Renal cortex interstitium (tissue), 11 donors: Measurements from ENCODE around the gene APBB1IP. TPM values are rescaled to one million over a fixed set of nuclear protein-coding genes. Genes with fewer than 3 reads are reported as not detected.
"Not testable (repeated sequence)": the region's sequence is repeated elsewhere in the genome, so short reads cannot be mapped to it uniquely, and the experiment has no call there.

Source experiments
- DNase-seq, 11 donors: peaks; one replicate each; pipeline ENCODE4 v3.0.0-alpha.2; 2013; ENCODE audit warnings: low read depth in 9 of 11, low spot score in 4 of 11; ENCODE audit errors: extremely low read depth in 1 of 11
- polyA plus RNA-seq, 3 donors: library from polyadenylated mRNA; unstranded; fragments of 120-200 nt; gene quantifications; one replicate each; pipeline ENCODE4 v1.2.1, GENCODE V29; 2013; ENCODE audit not compliant: insufficient read length in 3 of 3

Gene APBB1IP
- polyA plus RNA-seq, 3 donors: 0.94 to 1.9 (median 1.4) TPM

DNA sequence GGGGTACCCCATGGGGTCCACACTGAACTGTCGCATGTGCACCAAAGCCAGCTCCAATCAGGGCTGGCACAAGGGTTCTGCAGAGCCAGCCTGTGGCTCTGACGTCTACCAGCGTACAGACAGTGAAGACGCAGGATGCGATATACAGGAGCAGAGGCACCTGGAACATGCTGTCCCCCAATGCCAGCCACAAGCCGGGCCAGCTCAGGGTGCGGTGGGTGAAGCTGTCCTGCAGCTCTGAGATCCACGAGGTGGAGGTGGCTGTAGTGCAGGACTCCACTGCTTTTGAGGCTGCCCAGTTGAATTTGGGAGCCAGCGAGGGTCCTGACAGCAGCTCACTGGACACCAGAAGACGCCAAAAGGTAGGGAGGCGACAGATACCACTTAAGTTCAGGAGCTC lies 148.1 kb downstream of the APBB1IP start:
- no peak for DNase-seq

DNA sequence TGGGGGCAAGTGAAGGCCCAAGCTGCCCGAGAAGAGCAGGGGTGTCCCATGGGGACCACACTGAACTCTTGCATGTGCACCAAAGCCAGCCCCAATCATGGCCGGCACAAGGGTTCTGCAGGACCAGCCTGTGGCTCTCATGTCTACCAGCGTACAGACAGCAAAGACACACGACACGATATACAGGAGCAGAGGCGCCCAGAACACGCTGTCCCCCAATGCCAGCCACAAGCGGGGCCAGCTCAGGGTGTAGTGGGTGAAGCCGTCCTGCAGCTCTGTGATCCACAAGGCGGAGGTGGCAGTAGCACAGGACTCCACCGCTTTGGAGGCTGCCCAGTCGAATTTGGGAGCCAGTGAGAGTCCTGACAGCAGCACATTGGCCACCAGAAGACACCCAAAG lies 150.5 kb downstream of the APBB1IP start:
- no peak for DNase-seq

DNA sequence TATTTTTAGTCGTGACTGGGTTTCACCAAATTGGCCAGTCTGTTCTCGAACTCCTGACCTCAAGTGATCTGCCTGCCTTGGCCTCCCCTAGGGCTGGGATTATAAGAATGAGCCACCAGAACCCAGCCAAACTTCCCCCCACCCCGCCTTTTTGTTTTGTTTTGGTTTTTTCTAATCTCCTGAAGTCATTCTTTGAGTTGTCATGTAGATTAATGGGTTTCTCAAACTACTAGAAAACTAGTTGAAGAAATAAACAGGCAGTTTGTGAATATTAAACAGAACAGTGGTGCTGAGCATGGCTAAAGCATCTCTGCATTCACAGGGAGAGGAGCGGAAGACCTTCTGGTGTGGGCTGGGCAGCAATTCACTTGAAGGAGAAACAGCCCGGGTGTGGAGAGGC lies 151.7 kb downstream of the APBB1IP start:
- DNase-seq: not testable (repeated sequence)

DNA sequence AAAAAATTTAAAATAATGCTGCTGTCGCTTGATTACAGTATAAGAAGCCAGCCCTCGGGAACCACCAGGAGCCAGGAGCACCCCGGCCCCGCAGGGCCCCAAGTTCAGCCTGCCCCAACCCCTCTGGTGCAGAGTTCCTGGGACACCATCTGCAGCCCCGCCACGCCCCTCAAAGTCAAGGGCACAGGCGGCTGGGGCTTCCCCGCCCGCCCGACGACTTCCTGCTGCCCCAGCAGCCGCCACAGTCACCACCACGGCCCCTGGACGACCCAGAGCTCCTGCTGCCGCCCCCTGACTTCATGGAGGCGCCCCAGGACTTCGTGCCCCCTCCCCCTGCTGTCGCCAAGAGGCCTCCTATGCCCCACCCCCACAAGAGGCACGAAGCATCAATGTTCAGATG lies 155.8 kb downstream of the APBB1IP start:
- DNase-seq: no peak

DNA sequence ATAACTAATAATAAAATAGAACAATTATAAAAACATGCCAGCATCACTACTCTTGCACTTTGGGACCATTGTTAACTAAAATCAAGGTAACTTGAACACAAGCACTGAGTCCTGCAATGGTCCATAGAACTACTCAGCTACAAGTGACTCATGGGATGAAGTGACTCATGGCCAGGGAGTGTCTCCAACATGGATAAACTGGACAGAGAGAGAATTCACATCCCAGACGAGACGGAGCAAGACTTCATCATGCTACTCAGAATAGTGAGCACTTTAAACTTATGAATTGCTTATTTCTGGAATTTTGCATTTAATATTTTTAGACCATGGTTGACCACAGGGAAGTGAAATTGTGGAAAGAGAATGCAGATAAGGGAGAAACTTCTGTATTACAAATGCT lies 165.1 kb downstream of the APBB1IP start:
- not testable (repeated sequence) for DNase-seq

DNA sequence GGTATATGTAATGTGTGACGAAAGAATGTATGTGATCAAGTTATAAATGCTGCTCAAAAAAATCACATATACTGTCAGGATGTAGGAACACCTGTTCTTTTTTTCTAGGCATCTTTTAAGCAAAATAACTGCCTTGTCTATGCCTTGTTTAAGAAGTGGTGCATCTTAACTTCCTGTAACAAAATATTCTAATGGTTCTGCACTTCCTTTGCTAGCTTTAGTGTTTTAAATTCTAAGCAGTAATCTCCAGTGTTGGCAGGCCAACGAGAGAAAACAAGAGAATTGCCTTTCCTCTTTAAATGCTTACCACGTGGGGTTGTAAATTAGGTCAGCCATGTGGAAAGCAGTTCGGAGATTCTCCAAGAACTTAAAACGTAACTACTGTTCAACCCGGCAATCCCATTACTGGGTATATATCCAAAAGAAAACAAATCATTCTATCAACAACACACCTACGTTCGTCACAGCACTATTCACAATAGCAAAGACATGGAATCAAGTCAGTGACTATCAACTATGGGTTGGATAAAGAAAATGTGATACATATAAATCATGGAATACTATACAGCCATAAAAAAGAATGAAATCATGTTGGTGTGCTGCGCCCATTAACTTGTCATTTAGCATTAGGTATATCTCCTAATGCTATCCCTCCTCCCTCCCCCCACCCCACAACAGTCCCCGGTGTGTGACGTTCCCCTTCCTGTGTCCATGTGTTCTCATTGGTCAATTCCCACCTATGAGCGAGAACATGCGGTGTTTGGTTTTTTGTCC lies 166.4 kb downstream of the APBB1IP start:
- DNase-seq: not testable (repeated sequence)

DNA sequence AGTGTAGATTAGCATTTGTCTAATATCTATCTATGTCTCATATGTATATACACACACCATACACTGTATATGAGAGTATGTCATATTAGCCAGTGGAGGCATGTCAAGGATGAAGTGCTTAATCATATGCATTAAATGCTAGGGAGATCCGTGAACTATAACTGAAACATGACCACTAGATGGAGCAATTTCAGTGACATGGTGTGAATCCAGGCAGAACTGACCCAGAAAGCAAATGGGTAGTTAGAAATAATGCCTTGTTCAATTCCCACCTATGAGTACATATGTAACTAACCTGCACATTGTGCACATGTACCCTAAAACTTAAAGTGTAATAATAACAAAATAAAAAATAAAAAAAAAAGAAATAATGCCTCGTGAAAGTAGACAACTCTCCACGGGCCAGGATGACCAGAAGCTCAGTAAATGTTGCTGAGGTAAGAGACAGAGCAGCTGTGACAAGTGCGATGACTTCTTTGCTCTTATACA lies 168.3 kb downstream of the APBB1IP start:
- DNase-seq: not testable (repeated sequence)

DNA sequence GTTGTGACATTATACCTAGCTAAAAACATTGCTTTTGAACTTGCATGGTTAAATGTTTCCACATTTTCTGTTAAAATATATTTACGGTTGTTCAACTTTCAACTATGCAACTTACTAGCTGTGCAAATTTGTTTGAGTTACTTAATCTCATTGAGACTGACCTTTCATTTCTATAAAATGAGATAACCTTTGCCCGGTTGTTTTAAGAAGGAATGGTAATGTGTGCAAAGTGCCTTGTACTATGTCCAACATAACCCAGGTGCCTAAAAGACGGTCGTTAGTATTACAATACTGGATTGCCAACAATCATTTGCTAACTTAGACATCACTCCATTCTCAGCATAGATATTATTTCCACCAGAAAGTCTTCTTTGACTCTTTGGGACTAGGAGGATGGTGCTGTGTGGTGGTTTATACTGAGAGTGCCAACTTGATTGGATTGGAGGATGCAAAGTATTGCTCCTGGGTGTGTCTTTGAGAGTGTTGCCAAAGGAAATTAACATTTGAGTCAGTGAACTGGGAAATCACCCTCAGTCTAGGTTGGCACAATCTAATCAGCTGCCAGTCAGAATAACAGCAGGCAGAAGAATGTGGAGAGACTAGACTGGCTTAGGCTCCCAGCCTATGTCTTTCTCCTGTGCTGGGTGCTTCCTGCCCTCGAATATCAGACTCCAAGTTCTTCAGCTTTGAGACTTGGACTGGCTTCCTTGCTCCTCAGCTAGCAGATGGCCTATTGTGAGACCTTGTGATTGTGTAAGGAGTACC lies 174.2 kb downstream of the APBB1IP start:
- DNase-seq: no peak

Other genes with a start within 250 kb of the APBB1IP start
- 1 to 10 TPM; 2.3 to 3.6 (median 3.1) TPM for gene GAD2, start 221.6 kb upstream of the APBB1IP start, polyA plus RNA-seq